Measurements from ENCODE around the gene MAPK1IP1L.

- TF ChIP-seq CTCF (IDR thresholded peaks at IDR 0.05) (no peak), POLR2A (IDR thresholded peaks at IDR 0.05) (no peak), EP300 (IDR thresholded peaks at IDR 0.05) (no peak)
Measured at GRCh38 chr14:55062517-55063351, 11.3 kb downstream of the MAPK1IP1L start.

All from tibial nerve (tissue), 4 donors.